Measurements from ENCODE around the gene CSRP2. TPM values are rescaled to one million over a fixed set of nuclear protein-coding genes. Genes with fewer than 3 reads are reported as not detected.
A peak's percentile ranks its signal among the peaks of the same experiment; 100 is the strongest.

CSRP2 gene
- total RNA-seq, 2 donors from 2014 or later = 1.2 to 3.1 TPM

DNA sequence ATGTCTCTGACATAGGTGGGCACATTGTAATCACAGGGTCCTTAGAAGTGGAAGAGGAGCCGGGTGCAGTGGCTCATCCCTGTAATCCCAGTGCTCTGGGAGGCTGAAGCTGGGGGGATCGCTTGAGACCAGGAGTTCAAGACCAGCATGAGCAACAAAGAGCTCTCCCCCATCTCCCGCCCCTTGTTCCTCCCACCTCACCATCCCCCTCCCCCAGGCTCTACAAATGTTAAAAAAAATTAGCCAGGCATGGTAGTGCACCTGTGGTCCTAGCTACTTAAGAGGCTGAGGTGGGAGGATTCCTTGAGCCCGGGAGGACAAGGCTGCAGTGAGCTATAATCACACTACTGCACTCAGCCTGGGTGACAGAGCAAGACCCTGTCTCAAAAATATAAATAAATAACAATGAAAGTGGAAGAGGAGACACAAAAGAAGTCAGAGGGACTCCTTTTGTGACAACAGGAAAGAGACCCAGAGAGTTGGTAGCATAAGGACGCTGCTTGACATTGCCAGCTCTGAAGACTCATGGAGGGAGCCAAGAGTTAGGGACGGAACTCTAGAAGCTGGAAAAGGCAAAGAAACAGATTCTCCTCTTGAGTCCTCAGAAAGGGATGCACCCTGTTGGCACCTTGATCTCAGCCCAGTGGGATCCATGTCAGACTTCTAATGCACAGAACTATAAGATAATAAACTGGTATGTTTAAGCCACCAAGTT lies 29.6 kb upstream of the CSRP2 start:
- H3K4me3 Mint-ChIP-seq = no peak overlapping the region
- no peaks in the 10 kb centered on the region for H3K9me3 Mint-ChIP-seq
- ATAC-seq (replicated peaks) = no peak
- H3K27me3 Mint-ChIP-seq = peaks cover 21% of the 10 kb centered on the region
- H3K4me1 Mint-ChIP-seq = no peaks in the 10 kb centered on the region
- H3K27ac Mint-ChIP-seq = no peak overlapping the region
- no peaks in the 10 kb centered on the region for H3K36me3 Mint-ChIP-seq (ENCODE audit: low read depth)

DNA sequence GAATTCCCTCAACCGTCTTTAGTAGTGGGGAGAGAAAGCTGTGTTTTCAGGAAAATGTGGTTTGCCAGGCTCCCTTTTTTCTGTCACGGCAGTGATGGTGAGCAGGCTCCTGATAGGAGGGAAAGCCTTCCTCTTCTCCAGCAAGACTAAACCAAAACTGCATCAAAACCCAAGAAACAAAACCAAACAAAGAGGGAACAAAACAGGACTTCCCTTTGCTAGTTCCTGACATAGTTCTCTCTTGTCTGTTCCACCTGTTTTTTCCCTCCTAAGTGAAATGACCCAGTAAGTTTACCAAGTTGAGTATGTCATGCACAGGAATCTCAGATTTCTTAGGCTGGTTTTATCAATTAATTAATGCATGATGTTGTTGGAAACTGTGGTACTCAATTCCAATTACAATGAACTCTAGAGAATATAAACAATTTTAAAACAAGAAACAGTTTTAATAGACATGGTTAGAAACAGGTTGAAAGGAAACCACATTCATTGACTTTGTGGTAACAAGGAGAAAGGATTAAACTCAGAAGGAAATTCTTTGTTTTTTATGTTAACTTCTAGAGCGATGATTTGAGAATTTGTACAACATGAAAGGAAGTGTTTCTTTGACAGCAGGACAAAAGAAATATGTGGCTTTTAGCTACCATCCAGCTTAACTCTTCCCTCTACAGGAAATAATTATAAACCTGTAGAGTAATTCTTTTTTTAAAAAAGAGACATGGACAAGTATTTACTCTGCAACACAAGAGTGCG lies 23.0 kb upstream of the CSRP2 start:
- peaks cover 7% of the 10 kb centered on the region for H3K4me1 Mint-ChIP-seq
- H3K27ac Mint-ChIP-seq = peak overlapping the region; percentile 44
- H3K36me3 Mint-ChIP-seq (ENCODE audit: low read depth) = no peaks in the 10 kb centered on the region
- no peaks in the 10 kb centered on the region for H3K9me3 Mint-ChIP-seq
- no peak for ATAC-seq (replicated peaks)
- no peaks in the 10 kb centered on the region for H3K27me3 Mint-ChIP-seq
- H3K4me3 Mint-ChIP-seq = no peak overlapping the region

- H3K27me3 Mint-ChIP-seq = no peaks in the 10 kb centered on the region
- H3K4me1 Mint-ChIP-seq = peaks cover 7% of the 10 kb centered on the region
- no peak for ATAC-seq (replicated peaks)
- no peak overlapping the region for H3K27ac Mint-ChIP-seq
- no peak overlapping the region for H3K4me3 Mint-ChIP-seq
- H3K36me3 Mint-ChIP-seq (ENCODE audit: low read depth) = no peaks in the 10 kb centered on the region
- H3K9me3 Mint-ChIP-seq = no peaks in the 10 kb centered on the region
Observed at GRCh38 chr12:76899522-76899921, 20.7 kb upstream of the CSRP2 start.

DNA sequence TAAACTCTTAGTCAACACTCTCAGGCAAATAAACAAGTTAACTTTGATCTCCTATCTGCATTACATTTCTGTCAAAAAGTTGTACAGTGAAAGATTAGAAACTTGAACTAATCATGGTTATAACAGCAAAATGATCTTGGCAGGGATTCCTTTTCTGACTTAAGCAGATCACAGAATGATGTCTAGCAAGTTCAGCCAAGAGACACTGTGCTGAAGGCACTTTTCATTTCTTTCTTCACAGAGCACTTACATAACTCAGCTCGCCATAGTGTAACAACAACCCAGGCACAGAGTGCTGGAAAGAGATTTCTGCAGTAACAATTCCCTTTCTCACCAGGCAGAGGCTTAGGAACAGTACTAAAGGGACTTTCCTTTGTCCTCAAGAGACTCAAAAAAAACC lies 19.6 kb upstream of the CSRP2 start:
- Mint-ChIP-seq H3K4me1 (peaks cover 7% of the 10 kb centered on the region), H3K27ac (no peak overlapping the region), H3K27me3 (no peaks in the 10 kb centered on the region), H3K4me3 (no peak overlapping the region), H3K9me3 (no peaks in the 10 kb centered on the region), H3K36me3 (ENCODE audit: low read depth) (no peaks in the 10 kb centered on the region)
- no peak for ATAC-seq (replicated peaks)

GRCh38 chr12:76896274-76896673 lies 17.5 kb upstream of the CSRP2 start:
- no peaks in the 10 kb centered on the region for H3K36me3 Mint-ChIP-seq (ENCODE audit: low read depth)
- no peaks in the 10 kb centered on the region for H3K4me1 Mint-ChIP-seq
- no peak overlapping the region for H3K27ac Mint-ChIP-seq
- H3K4me3 Mint-ChIP-seq = no peak overlapping the region
- no peaks in the 10 kb centered on the region for H3K9me3 Mint-ChIP-seq
- no peak for ATAC-seq (replicated peaks)
- H3K27me3 Mint-ChIP-seq = no peaks in the 10 kb centered on the region

DNA sequence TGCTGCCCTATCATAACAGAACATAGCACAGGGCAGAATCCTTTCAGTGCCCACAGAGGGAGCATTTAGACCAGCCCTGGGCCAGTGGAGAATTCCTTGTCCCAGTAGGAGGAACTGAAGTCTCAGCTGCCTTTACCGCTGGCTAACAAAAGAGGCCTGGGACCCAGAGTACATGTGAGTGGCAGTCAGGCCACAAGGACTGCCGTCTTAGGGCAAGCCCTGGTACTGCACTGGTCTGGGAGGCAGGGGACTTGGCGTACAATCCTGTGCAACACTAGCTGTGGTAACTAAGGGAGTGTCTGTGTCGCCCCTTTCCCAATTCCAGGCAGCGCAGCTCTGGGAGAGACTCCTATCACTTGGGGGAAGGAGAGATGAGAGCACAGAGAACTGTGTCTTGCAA lies 17.0 kb upstream of the CSRP2 start:
- no peaks in the 10 kb centered on the region for H3K9me3 Mint-ChIP-seq
- ATAC-seq (replicated peaks) = no peak
- no peaks in the 10 kb centered on the region for H3K4me1 Mint-ChIP-seq
- H3K27me3 Mint-ChIP-seq = peaks cover under 1% of the 10 kb centered on the region
- H3K36me3 Mint-ChIP-seq (ENCODE audit: low read depth) = no peaks in the 10 kb centered on the region
- H3K27ac Mint-ChIP-seq = no peak overlapping the region
- H3K4me3 Mint-ChIP-seq = no peak overlapping the region

DNA sequence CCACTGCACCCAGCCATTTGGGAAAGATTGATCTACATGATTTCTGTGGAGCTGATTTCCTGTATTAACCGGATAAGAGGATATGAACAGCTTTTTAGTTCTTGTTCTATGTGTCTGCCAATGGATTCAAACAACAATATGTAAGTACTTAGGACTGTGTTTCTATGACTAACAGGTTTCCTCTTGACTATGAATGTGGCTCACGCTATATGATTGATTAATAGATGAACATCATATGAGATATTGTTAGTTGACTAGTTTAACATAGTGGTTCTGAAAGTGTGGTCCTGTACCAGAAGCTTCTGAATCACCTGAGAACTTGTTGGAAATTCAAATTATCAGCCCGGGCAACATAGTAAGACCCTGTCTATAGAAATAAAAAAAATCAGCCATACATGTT lies 12.8 kb upstream of the CSRP2 start:
- Mint-ChIP-seq H3K27ac (no peak overlapping the region), H3K4me1 (no peaks in the 10 kb centered on the region), H3K4me3 (no peak overlapping the region), H3K36me3 (ENCODE audit: low read depth) (no peaks in the 10 kb centered on the region), H3K9me3 (no peaks in the 10 kb centered on the region), H3K27me3 (peaks cover 18% of the 10 kb centered on the region)
- ATAC-seq (replicated peaks) = no peak

- no peaks in the 10 kb centered on the region for H3K36me3 Mint-ChIP-seq (ENCODE audit: low read depth)
- H3K4me3 Mint-ChIP-seq = no peak overlapping the region
- peaks cover 22% of the 10 kb centered on the region for H3K27me3 Mint-ChIP-seq
- H3K27ac Mint-ChIP-seq = no peak overlapping the region
- no peaks in the 10 kb centered on the region for H3K9me3 Mint-ChIP-seq
- ATAC-seq (replicated peaks) = no peak
- H3K4me1 Mint-ChIP-seq = no peaks in the 10 kb centered on the region
Observed at GRCh38 chr12:76890151-76891143, 11.6 kb upstream of the CSRP2 start.

- Mint-ChIP-seq H3K27ac (no peak overlapping the region), H3K4me1 (no peaks in the 10 kb centered on the region), H3K4me3 (no peak overlapping the region), H3K9me3 (no peaks in the 10 kb centered on the region), H3K27me3 (peaks cover 27% of the 10 kb centered on the region), H3K36me3 (ENCODE audit: low read depth) (no peaks in the 10 kb centered on the region)
- ATAC-seq (replicated peaks) = no peak
Observed at GRCh38 chr12:76888775-76889174, 10.0 kb upstream of the CSRP2 start.

DNA sequence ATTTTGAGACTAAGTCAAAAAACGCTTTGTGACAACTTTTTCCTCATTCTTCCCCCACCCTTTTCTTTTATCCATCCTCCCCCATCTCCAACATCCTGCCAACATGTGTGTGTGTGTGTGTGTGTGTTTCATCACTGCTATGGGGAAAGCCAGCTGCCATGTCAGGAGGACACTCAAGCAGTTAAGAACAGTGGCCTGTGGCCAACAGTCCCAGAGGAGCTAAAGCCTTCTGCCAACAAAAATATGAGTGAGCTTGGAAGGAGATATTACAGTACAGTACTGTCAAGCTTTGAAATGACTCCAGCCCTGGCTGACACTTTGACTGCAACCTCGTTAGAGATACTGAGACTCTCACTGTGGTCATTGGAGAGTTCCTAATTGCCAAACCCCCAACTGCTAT lies 5.0 kb upstream of the CSRP2 start:
- no peak overlapping the region for H3K4me3 Mint-ChIP-seq
- no peak overlapping the region for H3K27ac Mint-ChIP-seq
- H3K4me1 Mint-ChIP-seq = no peaks in the 10 kb centered on the region
- peaks cover 41% of the 10 kb centered on the region for H3K27me3 Mint-ChIP-seq
- H3K36me3 Mint-ChIP-seq (ENCODE audit: low read depth) = no peaks in the 10 kb centered on the region
- H3K9me3 Mint-ChIP-seq = no peaks in the 10 kb centered on the region
- no peak for ATAC-seq (replicated peaks)

DNA sequence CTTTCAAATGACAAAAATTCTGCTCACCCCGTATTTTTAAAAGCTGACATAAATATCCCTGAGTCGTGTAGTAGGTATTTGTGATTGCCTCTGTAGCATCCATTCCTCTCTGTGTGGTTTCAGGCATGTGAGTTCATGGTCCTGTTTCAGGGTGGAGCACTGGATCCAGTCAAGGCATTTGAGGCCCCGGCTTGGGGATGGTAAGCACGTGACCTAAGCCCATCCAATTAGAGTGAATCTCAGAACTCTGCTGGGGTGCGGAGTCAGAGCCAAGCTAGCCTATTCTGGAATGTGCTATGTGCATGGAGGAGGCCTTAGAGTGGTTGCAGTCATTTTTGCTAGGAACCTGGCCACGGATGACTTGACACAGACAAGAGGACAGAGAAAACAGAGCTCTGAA lies 4.3 kb upstream of the CSRP2 start:
- H3K27ac Mint-ChIP-seq = no peak overlapping the region
- ATAC-seq (replicated peaks) = no peak
- H3K27me3 Mint-ChIP-seq = peaks cover 41% of the 10 kb centered on the region
- H3K9me3 Mint-ChIP-seq = no peaks in the 10 kb centered on the region
- H3K4me1 Mint-ChIP-seq = no peaks in the 10 kb centered on the region
- H3K4me3 Mint-ChIP-seq = no peak overlapping the region
- no peaks in the 10 kb centered on the region for H3K36me3 Mint-ChIP-seq (ENCODE audit: low read depth)

GRCh38 chr12:76882367-76882766 lies 3.5 kb upstream of the CSRP2 start:
- no peak overlapping the region for H3K27ac Mint-ChIP-seq
- no peaks in the 10 kb centered on the region for H3K36me3 Mint-ChIP-seq (ENCODE audit: low read depth)
- H3K4me1 Mint-ChIP-seq = no peaks in the 10 kb centered on the region
- H3K27me3 Mint-ChIP-seq = peaks cover 45% of the 10 kb centered on the region
- no peak for ATAC-seq (replicated peaks)
- H3K9me3 Mint-ChIP-seq = no peaks in the 10 kb centered on the region
- H3K4me3 Mint-ChIP-seq = no peak overlapping the region

GRCh38 chr12:76881142-76881541 lies 2.3 kb upstream of the CSRP2 start:
- H3K27me3 Mint-ChIP-seq = peaks cover 53% of the 10 kb centered on the region
- H3K9me3 Mint-ChIP-seq = no peaks in the 10 kb centered on the region

GRCh38 chr12:76880519-76881023 lies 1.8 kb upstream of the CSRP2 start:
- no peaks in the 10 kb centered on the region for H3K36me3 Mint-ChIP-seq (ENCODE audit: low read depth)
- H3K4me3 Mint-ChIP-seq = peak overlapping the region; percentile 82

More at GRCh38 chr12:76881142-76881541, 2.3 kb upstream of the CSRP2 start:
- ATAC-seq (replicated peaks) = no peak
- Mint-ChIP-seq H3K4me1 (no peaks in the 10 kb centered on the region), H3K4me3 (no peak overlapping the region), H3K27ac (no peak overlapping the region), H3K36me3 (ENCODE audit: low read depth) (no peaks in the 10 kb centered on the region)

More at GRCh38 chr12:76880519-76881023, 1.8 kb upstream of the CSRP2 start:
- H3K27ac Mint-ChIP-seq = no peak overlapping the region
- ATAC-seq (replicated peaks) = no peak
- H3K4me1 Mint-ChIP-seq = no peaks in the 10 kb centered on the region
- peaks cover 52% of the 10 kb centered on the region for H3K27me3 Mint-ChIP-seq
- H3K9me3 Mint-ChIP-seq = no peaks in the 10 kb centered on the region

All from activated T-helper 17 cell treated with anti-CD3 and anti-CD28 coated beads, Interleukin-2, amount 50 U/mL, for 72 hours (primary cell).